ENCODE results near the gene FAM184A. TPM values are rescaled to one million over a fixed set of nuclear protein-coding genes. Genes with fewer than 3 reads are reported as not detected.

Gene FAM184A
- total RNA-seq, 1 experiment from 2014 or later: 4.8 TPM

DNA sequence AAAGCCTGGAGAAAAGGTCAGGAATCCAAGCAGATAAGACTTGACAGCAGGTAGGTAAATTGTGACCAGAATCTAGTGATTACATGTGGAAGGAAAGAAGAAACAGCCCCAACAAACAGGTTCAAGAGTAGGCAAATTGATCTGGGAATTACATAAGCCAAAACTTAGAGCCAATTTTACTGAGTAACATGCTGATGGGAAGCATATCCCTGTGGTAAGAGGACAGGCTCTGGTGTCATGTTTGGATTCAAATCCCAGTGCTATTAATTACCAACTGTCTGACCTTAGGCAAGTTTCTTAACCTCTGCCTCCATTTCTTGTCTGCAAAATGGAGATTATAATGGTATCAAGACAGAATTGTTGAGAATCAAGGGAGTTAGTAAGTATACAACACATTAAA lies 163.9 kb downstream of the FAM184A start:
- DNase-seq (ENCODE audit: low read depth): no peak

DNA sequence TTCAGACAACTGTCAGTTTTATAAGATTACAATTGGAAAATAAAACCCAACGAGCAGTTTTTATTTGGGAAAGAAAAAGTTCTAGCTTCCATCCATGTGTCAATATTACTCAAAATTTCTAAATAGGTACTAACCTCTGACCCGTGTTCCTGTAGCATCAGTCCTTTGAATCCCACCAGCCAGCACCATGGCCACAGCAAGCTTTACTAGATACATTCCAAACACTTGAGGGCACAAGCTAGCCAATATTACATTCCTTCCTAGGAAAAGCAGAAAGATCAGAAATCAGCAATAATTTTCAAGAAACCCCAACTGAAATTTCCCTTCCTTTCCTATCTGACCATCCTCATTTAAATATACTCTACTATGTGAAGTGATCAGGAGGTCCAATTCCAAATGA lies 165.3 kb downstream of the FAM184A start:
- DNase-seq (ENCODE audit: low read depth): no peak

GRCh38 chr6:118912646-118913045 lies 165.8 kb downstream of the FAM184A start:
- DNase-seq (ENCODE audit: low read depth): no peak

Other genes with a start within 250 kb of the FAM184A start
- 41.5 and 42.5 TPM in 2 replicates for gene ASF1A, start 184.5 kb downstream of the FAM184A start, total RNA-seq (2014; rRNA removed; shearing (Covaris generic))
- gene MCM9, start 143.5 kb downstream of the FAM184A start, total RNA-seq (2014; rRNA removed; shearing (Covaris generic)): 6.9 and 17.1 TPM in 2 replicates